ENCODE data around the gene CXADR.
"Not testable (repeated sequence)": the region's sequence is repeated elsewhere in the genome, so short reads cannot be mapped to it uniquely, and the experiment has no call there.

CXADR gene

GRCh38 chr21:17512253-17513213 is at the start of gene CXADR:
CXADR (plus strand) TSS chr21:17513043; CDS start chr21:17513130, 87 bp downstream.
- peak; percentile 74 for DNase-seq (ENCODE audit: low spot score)

DNA sequence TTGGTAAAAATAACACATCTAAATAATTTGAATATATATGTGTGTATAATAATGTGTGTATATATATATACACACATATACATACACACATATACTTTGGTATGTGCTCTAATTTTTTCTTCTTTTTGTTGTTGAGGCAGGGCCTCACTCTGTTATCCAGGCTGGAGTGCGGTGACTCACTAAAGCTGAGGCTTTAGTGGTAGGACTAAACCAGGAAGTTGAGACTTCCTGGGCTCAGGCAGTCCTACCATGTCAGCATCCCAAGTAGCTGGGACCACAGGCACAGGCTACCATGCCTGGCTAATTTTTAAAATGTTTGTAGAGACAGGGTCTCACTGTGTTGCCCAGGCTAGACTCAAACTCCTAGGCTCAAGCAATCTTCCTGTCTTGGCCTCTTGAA is 46.7 kb upstream of the CXADR start:
- DNase-seq (ENCODE audit: low spot score), result no peak

DNA sequence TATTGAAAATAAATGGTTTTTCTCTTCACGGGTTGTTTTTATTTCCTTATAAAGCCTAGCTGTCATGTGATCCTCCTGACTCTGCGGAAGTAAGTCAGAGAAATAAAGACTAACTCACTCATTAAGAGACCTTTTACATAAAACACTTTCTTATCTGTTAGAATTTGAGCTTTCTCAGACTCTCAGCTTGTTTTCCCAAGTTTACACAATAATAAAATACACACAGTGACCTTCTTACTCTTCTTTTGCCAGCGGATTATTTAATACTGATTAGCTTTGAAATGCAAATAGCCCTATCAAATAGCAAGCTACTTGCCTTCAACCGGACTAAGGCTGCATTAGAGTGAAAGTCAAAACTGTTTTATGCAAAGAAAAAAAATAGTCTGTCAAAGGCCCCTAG is 45.5 kb upstream of the CXADR start:
- DNase-seq (ENCODE audit: low spot score), result no peak

DNA sequence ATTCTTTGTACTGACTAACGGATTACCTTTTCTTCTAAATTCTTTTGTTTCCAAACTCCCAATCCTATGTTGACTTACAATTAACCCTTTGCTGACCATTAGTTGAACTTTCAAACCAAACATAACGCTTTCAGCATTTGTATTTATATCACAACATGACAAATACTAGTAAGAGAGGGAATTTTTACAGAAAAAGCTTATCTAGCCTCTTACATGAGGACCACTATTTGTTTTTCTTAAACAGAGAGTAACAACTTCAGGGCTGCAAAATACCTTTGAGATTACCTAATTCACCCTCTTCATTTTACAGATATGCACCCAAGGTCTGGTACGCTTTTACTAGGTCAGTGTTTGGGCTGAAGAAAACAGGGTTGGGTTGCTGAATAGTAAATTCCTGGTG is 45.0 kb upstream of the CXADR start:
- no peak for DNase-seq (ENCODE audit: low spot score)

- no peak for DNase-seq (ENCODE audit: low spot score)
Measured at GRCh38 chr21:17468698-17469097, 44.1 kb upstream of the CXADR start.

GRCh38 chr21:17469727-17470126 is 43.1 kb upstream of the CXADR start:
- DNase-seq (ENCODE audit: low spot score), result no peak

GRCh38 chr21:17472182-17472581 is 40.7 kb upstream of the CXADR start:
- DNase-seq (ENCODE audit: low spot score), result no peak

GRCh38 chr21:17472592-17473271 is 40.1 kb upstream of the CXADR start:
- DNase-seq (ENCODE audit: low spot score), result no peak

DNA sequence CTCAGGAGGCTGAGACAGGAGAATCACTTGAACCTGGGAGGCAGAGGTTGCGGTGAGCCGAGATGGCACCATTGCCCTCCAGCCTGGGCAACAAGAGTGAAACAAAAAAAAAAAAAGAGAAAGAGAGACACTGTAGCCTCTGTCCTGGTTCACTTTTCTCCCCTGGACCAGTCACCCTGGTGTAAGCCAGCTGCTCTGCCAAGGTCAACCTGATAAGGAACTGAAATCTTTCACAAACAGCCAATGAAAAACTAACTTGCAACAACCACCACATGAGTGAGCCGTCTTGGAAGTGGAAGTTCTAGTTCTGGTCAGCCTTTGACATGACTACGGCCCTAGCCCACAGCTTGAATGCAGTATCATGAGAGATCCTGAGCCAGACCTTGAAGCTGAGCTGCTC is 36.8 kb upstream of the CXADR start:
- DNase-seq (ENCODE audit: low spot score), result no peak

DNA sequence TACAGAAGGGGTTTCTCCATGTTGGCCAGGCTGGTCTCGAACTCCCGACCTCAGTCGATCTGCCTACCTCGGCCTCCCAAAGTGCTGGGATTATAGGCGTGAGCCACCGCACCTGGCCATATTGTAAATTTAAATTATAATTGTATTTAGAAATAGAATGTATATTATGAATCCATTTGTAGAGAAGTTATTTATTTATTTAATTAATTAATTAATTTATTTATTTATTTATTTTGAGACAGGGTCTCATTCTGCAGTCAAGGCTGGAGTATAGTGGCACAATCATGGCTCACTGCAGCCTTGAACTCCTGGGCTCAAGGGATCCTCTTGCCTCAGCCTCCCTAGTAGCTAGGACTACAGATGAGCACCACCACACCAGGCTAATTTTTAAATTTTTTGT is 34.7 kb upstream of the CXADR start:
- DNase-seq (ENCODE audit: low spot score), result not testable (repeated sequence)

DNA sequence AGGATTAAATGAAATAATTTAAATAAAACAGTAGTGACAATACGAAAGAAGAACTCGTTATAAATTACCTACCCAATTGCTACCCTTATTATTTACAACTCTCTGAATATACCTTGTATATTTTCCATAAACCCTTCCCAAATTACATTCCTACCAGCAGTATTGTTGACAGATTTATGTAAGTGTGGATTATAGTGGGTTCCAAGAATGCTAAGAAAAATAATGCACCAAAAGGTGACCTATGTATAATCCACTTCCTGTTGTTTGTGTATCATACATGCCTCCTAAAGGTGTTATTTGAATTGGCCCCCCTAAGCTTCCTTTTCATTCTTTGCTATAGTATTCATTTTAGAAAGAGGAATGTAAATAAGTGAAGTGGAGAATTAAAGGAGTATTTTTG is 33.2 kb upstream of the CXADR start:
- DNase-seq (ENCODE audit: low spot score), result no peak

GRCh38 chr21:17482928-17483327 is 29.9 kb upstream of the CXADR start:
- DNase-seq (ENCODE audit: low spot score), result no peak

DNA sequence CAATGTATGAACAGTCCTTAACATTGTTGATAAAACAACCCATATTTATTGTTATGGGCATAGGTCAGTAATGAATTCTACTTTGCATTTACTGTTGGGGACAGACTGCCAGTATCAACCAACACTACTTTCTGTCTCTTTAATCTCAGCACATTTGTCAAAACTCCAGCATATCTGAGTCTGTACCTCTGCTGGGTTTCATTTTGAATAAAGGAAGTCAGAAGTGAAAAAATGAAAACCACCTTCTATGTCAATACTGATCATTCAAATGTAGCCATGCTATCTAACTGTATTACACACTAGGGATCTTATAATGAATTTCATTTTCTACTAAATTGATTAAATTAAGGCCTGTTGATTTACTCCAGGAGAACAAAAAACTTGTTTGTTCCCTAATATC is 24.2 kb upstream of the CXADR start:
- DNase-seq (ENCODE audit: low spot score), result no peak

- DNase-seq (ENCODE audit: low spot score), result not testable (repeated sequence)
Measured at GRCh38 chr21:17489565-17489964, 23.3 kb upstream of the CXADR start.

DNA sequence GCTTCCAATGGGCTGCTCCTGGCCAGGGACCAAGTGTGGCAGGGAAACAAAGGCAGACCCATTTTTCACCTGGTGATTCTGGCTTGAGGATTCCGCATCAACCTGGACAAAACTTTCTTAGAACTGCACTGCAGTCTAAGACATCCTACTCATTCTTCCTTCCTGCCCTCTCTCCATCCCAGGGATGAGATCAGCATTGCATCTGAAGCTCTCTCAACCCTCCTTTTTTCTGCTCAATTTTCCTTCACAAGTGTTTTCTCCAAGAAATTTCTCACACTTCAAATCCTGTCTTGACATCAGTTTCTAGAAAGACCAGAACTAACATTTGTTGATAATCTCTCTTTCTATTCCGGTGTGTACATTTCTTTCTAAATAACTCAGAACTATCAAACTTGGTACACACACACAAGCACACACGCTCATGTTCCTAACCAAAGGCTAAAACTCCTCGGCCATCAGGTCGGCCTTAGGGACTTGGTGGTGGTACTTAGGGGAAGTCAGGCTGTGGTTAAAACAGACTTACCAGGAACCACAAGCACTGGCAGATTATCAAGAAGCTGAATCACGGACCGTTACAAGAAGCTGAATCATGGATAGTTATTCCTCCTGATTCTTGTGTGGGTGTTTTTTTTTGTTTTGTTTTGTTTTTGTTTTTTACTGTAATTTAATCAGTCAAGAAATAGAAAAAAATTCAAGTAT is 21.0 kb upstream of the CXADR start:
- DNase-seq (ENCODE audit: low spot score), result no peak

DNA sequence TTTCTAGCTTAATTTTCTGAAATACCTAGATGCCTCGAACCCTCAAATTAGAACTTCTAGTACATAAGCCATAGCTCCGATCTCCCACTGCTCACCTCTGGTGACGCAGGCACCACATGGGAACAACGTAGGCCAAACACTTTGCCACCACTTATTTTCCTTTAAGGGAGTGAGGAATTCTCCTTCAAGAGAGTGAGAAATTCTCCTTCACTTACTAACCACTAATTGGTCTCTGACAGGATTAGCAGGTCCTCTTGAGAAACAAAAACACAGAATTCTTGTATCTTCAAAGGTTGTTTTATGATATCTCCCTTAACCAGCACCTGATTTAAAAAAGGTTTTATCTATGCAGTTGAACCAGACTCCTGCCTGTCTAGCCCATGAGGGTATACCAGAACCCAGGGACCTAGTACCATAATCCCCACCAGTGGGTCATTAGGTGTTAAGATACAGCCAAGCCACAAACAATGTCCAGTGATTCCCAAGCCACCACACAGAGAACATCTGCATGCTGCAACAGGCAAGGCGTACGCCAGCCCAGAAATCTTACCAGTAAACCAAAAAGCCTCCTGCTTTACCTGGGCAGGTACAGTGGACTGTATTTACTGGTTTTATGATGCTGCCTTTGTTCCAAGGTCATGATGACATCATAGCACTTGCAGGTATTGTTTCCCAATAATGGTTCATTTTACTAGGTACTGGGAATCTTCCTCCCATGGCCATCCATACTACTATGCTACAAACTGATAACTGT is 20.3 kb upstream of the CXADR start:
- DNase-seq (ENCODE audit: low spot score), result no peak

GRCh38 chr21:17494051-17494450 is 18.8 kb upstream of the CXADR start:
- no peak for DNase-seq (ENCODE audit: low spot score)

DNA sequence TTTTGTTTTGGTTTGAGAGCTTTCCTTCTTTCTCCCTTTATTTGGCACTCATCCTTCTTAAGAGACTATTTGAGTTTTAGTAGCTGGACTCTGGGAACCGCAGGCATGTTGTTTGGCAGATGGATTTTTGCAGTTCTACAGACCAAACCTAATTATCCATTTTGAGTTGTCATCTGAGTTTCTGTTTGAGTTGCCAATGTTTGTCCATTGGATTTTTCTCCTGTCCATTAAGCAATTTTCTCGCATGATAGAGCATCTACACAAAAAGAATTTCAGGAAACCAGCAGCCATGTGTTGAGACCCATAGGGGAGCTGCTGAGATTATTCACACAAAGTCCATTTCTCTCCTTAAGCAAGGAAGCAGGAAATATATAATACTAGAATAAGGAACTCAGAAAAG is 17.2 kb upstream of the CXADR start:
- no peak for DNase-seq (ENCODE audit: low spot score)

DNA sequence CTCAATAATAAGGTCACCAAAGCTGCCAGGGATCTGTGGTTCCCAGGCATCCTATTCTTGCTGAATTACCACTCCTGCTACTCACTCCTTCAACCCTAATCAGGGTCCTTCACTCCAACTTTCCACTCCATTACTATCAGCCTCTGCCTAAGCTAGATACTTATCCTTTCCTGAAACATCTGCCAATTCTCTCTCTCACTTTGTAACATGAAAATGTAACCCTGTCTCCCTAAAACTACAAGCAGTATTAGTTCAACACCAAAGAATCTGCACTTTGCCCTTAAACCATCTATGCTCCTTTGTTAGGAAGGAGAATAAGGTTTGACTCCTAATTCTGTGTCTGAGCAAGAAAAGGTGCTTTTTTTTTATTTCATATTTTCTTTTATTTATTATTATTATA is 15.5 kb upstream of the CXADR start:
- DNase-seq (ENCODE audit: low spot score), result no peak

DNA sequence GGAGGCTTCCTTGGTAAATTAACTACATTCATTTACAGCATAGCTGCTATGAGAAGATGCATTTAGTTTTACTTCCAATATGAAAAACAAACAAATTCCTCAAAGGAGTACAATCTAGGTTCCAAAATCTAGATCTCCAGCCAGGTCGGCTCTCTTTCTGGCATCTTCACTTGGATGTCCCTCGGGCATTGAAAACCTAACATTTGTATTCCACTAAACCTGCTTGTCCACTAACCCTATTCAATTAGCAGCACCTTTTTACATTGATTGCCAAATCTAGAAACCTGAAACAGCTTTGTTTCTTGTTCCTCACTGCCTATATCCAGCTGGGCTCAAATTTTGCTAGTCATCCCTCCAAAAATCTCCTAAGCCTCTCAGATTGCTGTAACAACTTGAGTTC is 14.3 kb upstream of the CXADR start:
- DNase-seq (ENCODE audit: low spot score), result no peak

DNA sequence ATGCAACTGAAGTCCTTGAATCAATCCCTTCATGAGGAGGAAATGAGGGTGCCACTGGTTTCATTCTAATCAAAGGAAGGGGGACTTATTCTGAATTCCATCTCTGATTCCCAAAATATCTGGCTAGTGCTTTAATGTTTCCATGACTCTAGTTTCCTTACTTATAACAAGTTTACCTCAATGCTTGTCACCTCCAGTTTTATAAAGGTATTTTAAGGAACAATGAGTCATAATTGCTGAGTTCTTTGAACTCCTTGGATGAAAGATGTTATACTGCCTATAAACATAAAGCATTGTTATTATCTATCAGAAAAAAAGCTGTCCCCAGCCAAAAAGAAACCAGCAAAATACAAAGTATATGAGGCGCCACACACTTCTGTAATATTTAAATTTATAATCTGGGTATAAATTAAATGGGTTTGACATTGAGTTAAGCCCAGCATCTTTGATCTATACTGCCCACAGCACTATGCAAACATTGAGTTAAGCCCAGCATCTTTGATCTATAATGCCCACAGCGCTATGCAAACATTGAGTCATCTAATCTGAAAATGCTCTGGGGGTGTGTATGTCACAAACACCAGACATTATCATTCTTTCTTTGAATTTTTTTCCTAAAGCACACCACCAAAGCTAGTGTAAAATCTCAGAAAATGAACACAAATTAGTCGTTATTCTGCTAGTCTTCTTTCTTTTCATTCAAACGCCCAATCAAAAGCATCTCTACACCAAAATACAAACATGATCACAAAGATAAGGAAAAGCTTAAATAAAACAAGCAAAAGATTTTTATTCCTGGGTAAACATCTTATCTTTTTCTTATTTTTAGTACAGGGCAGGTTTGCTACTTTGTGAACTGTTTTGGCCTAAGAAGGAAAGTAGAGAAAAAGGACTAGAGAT is 11.5 kb upstream of the CXADR start:
- no peak for DNase-seq (ENCODE audit: low spot score)

Data from NAMALWA (cell line).